DMS53 treated with DMSO at 0.1 percent for 48 hours (cell line): Measurements from ENCODE around the gene NPTXR.

Experiments used
- DNase-seq: peaks from one replicate; lab custom pipeline; 2025; ENCODE audit not compliant: unreplicated experiment; lab: John Stamatoyannopoulos, UW

The NPTXR gene

DNA sequence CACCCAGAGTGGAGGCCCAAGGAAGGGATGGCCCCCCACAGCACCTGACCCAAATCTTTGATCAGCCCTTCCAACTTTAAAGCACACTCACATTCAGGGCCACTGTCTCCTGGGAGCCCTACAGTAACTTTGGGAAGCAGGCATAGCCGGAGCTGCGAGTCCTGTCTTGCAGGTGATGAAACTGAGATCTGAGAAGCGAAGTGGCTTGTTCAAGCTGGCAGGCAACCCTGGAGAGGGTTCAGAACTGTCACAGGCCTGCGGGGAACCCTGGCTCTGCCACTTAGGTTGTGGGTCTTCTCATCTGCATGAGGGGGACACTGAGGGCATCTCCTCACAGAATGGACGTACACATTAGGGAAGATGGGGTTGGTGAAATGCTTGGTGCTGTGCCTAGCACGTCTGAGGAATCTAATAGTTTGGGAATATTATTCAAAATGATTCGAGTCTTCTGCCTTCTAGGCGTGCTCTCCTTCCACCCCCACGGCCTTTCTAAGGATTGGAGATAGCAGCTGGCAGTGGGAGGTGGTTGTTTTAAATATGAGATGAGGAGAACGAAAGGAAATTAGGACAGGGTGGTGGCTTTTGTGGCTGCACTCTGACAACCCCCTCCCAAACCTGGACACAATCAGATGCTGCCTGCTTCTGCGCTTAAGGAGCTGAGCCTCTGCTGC lies 69.2 kb downstream of the NPTXR start:
- DNase-seq: no peak

DNA sequence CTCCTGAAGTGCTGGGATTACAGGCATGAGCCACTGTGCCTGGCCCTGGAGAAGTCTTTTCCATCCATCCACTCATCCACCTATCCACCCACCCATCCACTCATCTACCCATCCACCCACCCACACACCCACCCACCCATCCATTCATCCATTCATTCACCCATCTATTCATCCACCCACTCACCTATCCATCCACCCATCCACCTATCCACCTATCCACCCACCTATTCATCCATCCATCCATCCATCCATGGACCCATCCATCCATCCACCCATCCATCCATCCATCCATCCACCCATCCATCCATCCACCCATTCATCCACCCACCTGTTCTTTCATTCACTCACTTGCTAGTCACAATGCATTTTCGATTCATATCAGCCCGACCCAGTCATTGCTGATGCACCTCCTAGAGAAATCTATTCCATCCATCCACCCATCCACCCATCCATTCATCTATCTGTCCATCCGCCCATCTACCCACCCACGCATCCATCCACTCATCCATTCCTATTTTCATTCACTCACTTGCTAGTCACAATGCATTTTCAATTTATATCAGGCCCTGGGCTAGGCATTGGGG lies 70.4 kb downstream of the NPTXR start:
- DNase-seq: no peak

DNA sequence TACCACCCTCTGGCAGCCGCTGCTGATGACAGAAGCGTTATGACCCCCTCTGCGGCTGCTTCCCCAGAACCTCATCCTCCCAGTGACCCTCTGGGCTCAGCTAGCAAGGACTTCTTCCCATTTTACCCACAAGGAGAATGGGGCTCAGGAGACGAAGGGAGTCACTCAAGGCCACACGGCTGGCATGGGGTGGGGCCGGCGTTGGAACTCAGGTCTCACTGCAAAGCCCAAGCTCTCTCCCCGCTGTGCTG lies 71.3 kb downstream of the NPTXR start:
- DNase-seq: no peak

DNA sequence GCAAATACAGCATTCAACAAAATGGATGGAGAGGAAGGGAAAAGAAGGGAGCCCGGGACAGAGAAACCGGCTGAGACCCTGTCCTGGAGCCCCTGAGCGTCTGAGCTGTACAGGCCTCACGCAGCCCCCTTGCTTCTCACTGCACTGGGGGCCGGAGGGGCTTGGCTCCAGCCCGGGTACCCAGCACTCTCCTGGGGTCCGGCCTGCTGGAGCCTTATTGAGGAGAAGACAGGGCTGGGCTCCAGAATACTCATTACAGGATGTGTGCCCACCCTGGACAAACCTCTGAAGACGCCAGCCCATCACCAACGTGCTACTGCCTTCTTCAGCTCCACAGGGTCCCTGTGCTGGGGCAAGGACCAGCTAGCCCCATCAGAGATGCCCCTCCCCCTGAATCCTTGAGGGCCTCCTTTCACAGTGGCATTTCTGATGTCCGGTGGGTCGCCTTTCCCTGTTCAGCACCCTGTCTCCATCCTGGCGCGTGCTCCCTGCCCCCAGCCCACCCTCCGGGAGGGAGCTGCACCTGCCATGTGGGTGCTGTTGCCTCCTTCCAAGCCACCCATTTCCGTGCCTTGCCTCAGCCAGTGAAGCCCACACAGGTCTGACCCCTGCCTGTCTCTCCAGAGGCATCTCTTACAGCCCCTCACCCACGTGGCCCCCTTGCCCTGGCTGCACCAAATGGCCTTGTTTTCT lies 73.4 kb downstream of the NPTXR start:
- DNase-seq: no peak
